HFF-Myc (cell line): Measurements from ENCODE around the gene NPHP4.

Source experiments
- DNase-seq: peaks from one replicate; pipeline ENCODE4 v3.0.0-alpha.2; 2011; ENCODE audit warnings: low read depth; ENCODE audit errors: extremely low read depth
- H3K4me3 ChIP-seq: replicated peaks from 2 replicates; pipeline ENCODE4 v1.5.1; 2011; ENCODE audit warnings: low read depth, mild to moderate bottlenecking, control low read depth, low read length
- TF ChIP-seq, protein P1 (sequence below): IDR thresholded peaks from 2 replicates; pipeline ENCODE4 v1.5.1; 2012; ENCODE audit warnings: mild to moderate bottlenecking, low read depth, low read length, control low read depth; ENCODE audit errors: missing control alignments

NPHP4 gene

GRCh38 chr1:5875345-5875910 is 116.8 kb downstream of the NPHP4 start:
- no peak overlapping the region for H3K4me3 ChIP-seq
- DNase-seq, result no peak
- TF ChIP-seq, protein P1, sequence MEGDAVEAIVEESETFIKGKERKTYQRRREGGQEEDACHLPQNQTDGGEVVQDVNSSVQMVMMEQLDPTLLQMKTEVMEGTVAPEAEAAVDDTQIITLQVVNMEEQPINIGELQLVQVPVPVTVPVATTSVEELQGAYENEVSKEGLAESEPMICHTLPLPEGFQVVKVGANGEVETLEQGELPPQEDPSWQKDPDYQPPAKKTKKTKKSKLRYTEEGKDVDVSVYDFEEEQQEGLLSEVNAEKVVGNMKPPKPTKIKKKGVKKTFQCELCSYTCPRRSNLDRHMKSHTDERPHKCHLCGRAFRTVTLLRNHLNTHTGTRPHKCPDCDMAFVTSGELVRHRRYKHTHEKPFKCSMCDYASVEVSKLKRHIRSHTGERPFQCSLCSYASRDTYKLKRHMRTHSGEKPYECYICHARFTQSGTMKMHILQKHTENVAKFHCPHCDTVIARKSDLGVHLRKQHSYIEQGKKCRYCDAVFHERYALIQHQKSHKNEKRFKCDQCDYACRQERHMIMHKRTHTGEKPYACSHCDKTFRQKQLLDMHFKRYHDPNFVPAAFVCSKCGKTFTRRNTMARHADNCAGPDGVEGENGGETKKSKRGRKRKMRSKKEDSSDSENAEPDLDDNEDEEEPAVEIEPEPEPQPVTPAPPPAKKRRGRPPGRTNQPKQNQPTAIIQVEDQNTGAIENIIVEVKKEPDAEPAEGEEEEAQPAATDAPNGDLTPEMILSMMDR, result no peak

DNA sequence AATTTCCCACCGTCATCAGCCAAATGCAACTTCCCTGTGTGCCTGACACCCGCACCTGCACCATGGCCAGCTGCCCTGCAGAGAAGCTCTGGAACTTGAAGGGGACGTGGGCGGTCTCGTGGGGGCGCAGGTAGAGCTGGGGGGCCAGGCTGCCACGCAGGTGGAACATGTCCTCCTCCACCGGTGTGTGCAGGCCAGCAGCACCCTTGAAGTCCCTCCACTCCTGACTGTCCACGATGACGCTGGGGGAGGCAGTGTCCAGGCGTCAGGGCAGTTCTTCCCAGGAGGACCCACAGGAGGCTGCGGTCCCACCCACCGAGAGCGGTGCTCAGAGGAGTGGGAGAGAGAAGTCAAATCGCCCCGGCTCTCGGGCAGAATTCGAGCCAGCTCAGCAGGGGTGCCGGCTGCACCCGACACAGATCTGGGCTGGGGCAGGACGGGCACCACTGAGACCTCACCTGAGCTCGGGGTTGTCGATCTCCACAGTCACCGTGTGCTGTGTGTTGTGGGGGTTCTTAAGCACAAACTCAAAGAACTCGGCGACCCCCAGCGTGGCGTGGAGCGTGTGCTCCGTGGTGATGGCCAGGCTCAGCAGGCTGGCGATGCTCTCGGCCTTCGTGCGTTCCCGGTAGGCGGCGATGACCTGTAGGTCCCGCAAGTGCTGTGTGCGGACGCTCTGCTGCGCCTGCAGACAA is 117.7 kb downstream of the NPHP4 start:
- H3K4me3 ChIP-seq, result no peak overlapping the region
- no peak for DNase-seq
- TF ChIP-seq, protein P1, result no peak

DNA sequence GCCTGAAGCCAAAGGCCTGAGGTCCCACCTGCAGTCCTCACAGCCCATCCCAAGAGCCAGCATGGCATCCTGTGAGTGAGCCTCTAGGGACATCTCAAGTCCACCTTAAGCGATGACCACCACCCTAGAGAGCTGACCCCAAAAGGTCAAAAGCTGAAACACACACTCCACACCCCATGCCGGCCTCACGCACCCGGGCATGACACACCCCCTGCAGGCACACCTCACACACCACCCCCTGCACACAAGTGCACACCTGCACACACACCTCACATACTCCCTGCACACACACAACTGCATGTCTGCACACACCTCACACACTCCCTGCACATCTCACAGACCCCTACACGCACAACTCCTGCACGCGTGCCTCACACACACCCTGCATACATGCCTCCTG is 118.7 kb downstream of the NPHP4 start:
- DNase-seq, result no peak
- no peak overlapping the region for H3K4me3 ChIP-seq
- TF ChIP-seq, protein P1, result no peak

- TF ChIP-seq, protein P1, result no peak
- no peak for DNase-seq
- H3K4me3 ChIP-seq, result no peak overlapping the region
These were observed 119.3 kb downstream of the NPHP4 start for GRCh38 chr1:5872886-5873285.

DNA sequence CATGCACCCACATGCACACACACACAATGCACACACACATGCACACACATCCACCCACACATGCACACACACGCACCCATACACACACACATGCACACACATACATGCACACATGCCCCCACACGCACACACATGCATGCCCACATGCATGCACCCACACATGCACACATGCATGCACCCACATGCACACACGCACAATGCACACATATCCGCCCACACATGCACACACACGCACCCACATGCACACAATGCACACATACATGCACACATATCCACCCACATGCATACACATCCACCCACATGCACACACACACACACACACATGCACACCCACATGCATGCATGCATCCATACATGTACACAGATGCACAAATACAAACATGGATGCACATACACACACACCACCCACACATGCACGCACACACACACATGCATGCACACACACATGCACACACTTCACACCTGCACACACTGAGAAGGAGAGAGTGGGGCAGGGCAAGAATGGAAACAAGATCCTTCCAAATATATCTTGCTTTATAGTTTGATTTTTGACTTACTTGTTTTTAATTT is 123.2 kb downstream of the NPHP4 start:
- TF ChIP-seq, protein P1, result no peak
- no peak overlapping the region for H3K4me3 ChIP-seq
- no peak for DNase-seq

DNA sequence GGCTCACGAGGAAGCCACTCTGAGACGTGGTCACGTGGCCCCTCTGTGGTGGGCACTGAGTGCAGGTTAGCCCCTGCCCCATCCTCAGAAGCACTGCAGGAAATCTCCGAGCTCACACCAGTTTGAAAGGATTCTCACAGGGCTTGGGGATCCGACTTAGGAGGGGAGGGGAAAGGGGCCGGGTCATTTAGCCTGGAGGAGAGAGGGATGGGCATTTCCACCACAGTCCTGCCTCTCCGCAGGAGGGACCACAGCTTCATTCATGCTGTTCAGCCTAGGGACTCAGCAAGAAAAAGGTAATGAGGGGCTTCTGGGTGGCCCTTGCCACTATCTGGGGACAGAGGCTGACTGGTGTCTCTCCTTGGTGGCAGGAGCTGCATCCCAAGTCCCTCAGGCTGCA is 126.5 kb downstream of the NPHP4 start:
- no peak overlapping the region for H3K4me3 ChIP-seq
- TF ChIP-seq, protein P1, result no peak

More for the DNA sequence above, 126.5 kb downstream of the NPHP4 start:
- DNase-seq, result no peak
